Effector CD4-positive, alpha-beta T cell (primary cell): Measurements from ENCODE around the gene ZDHHC14.
"Not testable (repeated sequence)": the region's sequence is repeated elsewhere in the genome, so short reads cannot be mapped to it uniquely, and the experiment has no call there.

Experiments
- DNase-seq: peaks from one replicate; pipeline ENCODE4 v3.0.0-alpha.2; 2020

Gene ZDHHC14

GRCh38 chr6:157584036-157584435 is 203.0 kb downstream of the ZDHHC14 start:
- no peak for DNase-seq

- no peak for DNase-seq
These were observed 204.5 kb downstream of the ZDHHC14 start for GRCh38 chr6:157585274-157586087.

DNA sequence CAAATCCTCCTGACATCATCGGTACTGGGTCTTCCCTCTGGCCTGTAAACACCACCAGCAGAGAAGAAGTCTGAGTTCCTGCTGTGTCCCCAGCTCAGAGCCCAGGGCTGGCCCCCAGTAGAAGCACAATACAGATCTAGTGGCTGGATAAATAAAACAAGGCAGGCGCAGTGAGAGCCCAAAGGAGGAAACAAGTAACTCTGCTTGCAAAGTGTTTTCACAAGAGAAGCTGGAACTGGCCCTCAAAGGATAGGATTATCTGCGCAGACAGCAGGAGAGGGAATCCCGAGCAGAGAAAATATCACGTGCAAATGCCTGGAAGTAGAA is 205.1 kb downstream of the ZDHHC14 start:
- DNase-seq = no peak

DNA sequence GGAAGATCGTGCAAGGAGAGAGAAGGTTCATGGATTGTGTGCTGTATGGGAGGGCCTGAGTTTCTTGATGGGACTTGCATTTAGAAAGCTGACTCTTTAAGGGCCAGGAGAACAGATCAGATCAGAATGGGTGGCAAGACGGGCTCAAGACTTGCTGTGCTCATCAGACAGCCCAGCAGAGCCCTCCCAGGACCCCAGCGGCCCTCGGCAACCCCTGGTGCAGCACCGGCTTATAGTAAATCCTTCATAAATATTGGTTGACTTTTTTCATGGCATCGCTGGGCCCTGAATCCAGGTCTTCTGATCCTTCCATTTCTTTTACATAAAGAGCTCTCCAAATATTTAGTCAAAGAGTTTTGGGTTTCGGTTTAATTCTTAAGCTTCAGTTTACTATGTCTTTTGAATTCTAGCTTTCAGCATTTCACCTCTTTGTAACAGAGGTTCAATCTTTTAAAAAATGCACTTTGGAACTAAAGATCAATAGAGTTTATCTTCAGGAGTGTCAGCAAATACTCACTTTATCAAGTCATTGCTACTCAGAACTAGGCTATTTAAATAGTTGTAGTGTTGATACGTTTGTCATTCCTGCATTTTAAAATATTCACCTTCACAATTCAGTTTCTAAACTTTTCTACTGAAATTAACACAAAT is 205.6 kb downstream of the ZDHHC14 start:
- no peak for DNase-seq

GRCh38 chr6:157587127-157587926 is 206.3 kb downstream of the ZDHHC14 start:
- no peak for DNase-seq

DNA sequence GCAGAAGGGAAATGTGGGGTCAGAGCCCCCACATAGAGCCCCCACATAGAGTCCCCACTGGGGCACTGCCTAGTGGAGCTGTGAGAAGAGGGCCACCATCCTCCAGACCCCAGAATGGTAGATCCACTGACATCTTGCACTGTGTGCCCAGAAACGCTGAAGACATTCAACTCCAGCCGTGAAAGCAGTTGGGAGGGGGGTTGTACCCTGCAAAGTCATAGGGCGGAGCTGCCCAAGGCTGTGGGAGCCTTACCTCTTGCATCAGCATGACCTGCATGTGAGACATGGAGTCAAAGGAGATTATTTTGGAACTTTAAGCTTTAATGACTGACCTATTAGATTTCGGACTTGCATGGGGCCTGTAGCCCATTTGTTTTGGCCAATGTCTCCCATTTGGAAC is 209.7 kb downstream of the ZDHHC14 start:
- not testable (repeated sequence) for DNase-seq

DNA sequence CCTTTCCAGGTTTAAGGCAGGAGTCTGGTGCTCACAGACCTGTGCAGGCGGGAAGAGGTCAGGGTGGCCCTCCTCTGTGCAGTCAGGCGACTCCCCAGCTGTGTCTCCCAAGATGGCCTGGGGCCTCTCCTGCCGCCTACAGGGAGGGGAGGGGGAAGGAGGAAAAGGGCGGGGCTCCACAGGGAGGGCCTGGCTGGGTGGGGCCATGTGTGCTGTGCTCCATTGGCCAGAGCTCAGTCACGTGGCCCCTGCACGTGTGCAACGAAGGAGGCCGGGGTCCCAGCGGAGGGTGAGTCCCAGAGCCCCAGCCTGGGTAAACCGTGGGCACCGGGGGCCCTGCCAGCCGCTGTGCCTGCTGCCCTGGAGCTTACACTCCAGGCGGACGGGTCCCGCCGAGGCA is 211.6 kb downstream of the ZDHHC14 start:
- no peak for DNase-seq

DNA sequence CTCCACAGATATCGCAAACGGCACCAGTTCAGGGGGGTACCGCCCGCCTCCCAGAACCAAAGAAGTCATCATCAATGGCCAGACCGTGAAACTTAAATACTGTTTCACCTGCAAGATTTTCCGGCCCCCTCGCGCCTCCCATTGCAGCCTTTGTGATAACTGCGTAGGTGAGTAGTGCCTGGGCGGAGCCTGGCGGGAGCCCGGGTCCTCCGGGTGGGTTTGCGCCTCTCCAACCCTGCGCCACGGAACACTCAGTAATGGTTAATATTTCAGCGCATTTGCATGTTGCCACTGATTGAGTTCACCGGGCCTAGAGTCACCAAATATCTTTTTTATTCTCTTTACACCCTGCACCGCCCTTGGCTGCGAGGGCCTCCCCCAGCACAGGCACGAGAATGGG is 212.0 kb downstream of the ZDHHC14 start:
- no peak for DNase-seq

DNA sequence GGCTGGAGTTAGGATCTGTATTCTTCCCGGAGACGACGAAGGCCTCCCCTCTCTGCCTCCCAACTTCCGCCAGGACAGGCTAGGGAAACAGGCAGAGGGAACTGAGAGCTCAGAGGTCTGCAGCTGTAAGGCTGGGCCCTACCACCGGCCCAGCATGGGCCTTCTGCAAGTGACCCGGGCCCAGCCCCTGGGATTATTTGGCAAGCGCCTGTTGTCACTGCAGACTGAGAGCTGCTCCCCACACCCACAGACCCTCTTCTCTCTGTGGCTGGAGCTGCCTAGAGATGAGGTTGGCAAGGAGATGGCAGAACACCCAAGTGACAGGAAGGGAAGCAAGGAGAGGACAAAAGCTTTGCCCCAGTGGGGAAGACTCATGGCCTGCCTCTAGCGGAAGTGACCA is 212.6 kb downstream of the ZDHHC14 start:
- DNase-seq = no peak

DNA sequence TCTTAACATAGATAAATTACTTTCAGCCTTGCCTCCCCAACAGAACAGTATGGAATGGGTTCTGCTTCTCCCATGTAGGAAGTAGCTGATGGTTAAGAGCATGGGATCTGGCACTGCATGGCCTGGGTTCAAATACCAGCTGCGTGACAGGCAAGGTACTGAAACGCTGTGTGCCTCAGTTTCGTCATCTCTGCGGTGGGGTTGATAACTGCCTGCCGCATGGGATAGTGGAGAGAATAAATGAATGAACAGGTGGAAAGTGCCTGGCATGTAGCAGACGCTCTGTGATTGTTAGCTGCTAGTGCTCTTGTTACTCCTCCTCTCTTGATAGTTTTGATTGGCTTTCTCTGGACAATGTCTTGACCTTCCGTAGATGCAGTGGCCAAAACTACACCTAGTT is 213.3 kb downstream of the ZDHHC14 start:
- DNase-seq = no peak

DNA sequence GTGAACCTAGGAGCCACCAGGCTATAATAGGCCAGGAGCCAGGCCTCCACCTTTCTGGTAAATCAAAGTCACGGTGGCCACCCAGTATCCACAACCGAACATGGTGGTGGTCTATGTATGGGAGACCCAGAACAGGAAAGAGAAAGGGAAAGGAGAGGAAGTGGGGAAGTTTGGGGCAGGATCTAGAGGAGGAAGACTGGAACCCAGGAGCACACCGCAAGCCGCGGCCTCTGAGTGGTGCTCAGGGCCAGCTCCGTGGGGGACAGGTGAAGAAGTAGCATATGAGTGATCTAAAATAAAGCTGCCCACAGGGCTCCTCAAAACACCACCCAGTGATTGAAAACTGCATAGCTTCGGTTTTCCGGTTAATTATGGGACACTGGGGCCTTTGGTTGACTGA is 214.8 kb downstream of the ZDHHC14 start:
- no peak for DNase-seq

DNA sequence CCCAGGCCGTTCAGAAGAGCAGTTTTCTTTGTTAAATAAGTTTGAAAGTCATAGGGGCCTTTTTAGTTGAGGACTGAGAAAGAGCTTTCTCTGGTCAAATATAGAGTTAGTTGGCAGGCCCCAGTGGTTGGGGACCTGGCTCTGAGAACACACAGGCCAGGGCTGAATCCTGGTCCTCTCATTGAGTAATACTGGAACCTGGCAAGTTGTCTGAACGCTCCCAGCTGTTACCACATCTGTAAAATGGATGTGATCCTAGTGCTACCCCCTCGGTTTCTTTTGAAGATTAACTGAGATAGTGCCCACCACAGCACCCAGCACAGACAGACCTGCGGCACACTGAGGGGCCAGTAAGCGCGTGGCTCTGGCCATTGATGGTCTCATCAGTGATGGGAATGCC is 215.5 kb downstream of the ZDHHC14 start:
- no peak for DNase-seq

DNA sequence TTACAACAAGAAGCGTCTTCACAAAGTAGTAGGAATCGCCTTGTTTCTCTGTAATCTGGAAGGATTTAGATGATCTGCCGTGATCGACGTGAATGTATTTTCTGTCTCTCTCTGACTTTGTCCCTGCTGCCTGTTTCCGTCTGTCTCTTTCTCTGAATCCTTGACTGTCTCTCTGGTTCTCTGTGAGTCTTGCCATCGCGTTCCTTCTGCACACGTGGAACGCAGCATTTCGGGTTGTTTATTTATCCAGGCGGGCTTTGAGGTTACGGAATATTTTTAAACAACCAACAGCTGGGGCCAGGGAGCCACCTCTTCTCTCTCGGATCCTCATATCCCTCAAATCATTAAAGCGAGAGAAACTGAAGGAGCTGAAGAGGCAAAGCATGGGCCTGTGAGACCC is 215.9 kb downstream of the ZDHHC14 start:
- no peak for DNase-seq

- peak; percentile 16 for DNase-seq
These were observed 216.7 kb downstream of the ZDHHC14 start for GRCh38 chr6:157597461-157598312.

GRCh38 chr6:157599191-157599590 is 218.2 kb downstream of the ZDHHC14 start:
- DNase-seq = no peak

DNA sequence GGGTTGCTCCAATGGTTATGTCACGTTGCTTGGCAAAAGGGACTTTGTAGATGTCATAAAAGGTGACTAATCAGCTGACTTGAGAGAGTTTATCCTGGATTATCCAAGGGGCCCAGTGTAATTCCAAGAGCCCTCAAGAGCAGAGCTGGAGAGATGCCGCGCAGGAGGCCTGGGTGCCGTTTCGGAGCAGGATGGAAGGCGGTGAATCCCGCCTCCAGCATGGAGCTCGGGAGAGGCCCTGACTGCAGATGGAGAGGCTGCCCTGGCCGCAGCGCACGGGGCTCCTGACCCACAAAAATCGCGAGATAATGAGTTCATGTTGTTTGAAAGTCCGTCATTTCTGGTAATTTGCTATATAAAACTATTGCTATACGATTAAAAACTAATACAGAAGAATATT is 219.8 kb downstream of the ZDHHC14 start:
- no peak for DNase-seq

DNA sequence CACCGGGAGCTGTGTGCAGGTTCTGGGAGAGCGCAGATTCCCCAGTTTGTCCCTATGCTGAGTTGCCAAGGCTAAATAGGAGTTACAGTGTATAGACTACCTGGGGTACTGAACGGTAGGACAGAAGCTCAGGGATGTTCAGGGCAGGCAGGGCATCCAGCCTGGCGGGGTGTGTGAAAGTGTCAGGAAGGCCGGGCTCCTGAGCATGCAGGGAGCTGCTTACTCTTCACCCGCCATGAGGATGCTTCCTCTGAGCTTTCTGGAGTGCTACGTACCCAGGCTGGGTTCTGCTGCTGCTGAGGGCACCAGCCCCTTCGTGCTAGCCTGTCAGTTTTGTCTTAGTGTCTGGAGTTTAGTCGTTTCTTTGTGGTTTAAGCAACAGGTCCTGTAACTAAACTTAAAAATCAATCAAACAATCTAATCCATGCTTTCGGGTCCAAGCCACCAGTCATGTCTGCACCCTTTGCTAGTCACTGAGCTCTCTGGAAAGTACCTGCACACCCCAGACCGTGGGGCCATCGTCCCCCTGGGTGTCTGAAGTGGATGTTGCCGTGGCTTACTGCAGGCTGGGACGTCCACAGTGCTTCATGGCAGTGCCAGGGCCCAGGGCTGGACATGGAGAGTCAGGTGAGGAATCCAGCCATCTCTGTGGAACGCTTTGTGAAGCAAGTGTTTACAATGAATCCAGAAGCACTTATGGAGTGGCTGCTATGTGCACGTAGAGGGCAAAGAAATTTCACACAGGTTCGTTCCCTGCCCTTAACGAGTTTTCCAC is 221.7 kb downstream of the ZDHHC14 start:
- DNase-seq = no peak

DNA sequence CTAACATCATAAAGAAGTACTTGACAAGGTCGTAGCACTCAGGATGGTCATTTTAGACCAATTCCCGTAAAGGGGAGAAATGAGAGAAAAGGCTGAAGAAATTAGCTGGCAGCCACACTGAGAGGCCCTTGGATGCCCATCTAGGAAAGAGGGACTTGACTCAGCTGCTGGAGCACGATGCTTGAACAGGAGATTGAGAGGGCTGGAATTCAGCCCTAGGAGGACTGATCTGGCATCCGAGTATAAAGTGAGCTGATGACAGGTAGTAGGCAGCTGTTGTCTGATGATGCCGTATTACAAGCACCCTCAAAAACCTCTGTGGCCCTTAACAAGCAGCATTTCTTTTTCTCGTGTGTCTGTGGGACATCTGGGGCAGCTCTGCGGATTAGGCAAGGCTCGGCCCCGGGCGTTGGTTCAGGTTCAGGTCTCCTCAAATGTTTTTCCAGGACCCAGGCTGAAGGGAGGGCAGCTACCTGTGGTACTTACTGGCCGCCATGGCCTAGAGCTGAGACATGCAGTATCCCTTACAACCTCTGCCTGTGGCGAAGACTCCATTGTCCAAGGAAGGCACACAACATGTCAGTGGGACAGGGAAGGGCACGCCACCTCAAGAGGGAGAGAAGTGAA is 222.4 kb downstream of the ZDHHC14 start:
- no peak for DNase-seq

- no peak for DNase-seq
These were observed 223.0 kb downstream of the ZDHHC14 start for GRCh38 chr6:157603971-157604370.

- DNase-seq = no peak
These were observed 223.8 kb downstream of the ZDHHC14 start for GRCh38 chr6:157604816-157605215.

DNA sequence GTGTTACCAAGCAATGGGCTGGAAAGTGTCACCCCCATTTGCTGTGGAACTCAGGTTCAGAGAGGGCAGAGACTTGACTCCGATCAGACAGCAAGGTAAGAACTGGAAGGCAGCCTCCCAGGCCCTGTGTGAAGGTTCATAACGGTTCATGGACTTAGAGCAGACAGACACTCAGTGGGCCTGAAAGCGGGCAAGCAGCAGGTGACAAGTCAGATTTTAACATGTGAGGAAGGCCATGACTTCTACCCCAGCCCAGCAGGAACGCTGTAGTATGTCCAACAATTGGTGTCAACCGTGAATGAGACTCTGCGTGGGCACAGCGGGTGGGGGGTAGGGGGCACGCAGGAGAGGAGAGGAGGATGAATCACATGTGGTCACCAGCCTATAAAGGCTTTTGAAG is 224.5 kb downstream of the ZDHHC14 start:
- no peak for DNase-seq

GRCh38 chr6:157606516-157606915 is 225.5 kb downstream of the ZDHHC14 start:
- DNase-seq = no peak
